ENCODE measurements around the gene C16orf74.

C16orf74 gene

GRCh38 chr16:85774136-85774535 is 23.2 kb upstream of the C16orf74 start:
- no peaks in the 10 kb centered on the region for H3K4me1 ChIP-seq (ENCODE audit: control insufficient read depth, low read length)
- no peak overlapping the region for H3K4me2 ChIP-seq (ENCODE audit: low read length)
- H3K9me3 ChIP-seq (ENCODE audit: control insufficient read depth, insufficient read depth, low read length), result no peaks in the 10 kb centered on the region
- no peak overlapping the region for H3K4me3 ChIP-seq (ENCODE audit: low read length)
- TF ChIP-seq EZH2phosphoT487 (IDR thresholded peaks at IDR 0.05; ENCODE audit: borderline replicate concordance, low read length) (no peak), CTCF (IDR thresholded peaks at IDR 0.05; ENCODE audit: low read depth, low read length, poor library complexity, severe bottlenecking) (no peak)
- H3K36me3 ChIP-seq (ENCODE audit: control insufficient read depth, low read length), result peaks cover 21% of the 10 kb centered on the region
- H3K9me2 ChIP-seq (replicated peaks; ENCODE audit: control insufficient read depth, low read length), result no peaks in the 10 kb centered on the region
- no peaks in the 10 kb centered on the region for H3K79me2 ChIP-seq (ENCODE audit: control insufficient read depth, low read length)
- no peaks in the 10 kb centered on the region for H3K27me3 ChIP-seq (ENCODE audit: control insufficient read depth, low read length)
- H4K20me1 ChIP-seq (ENCODE audit: control insufficient read depth, insufficient read depth, low read depth, low read length), result no peaks in the 10 kb centered on the region
- H3K27ac ChIP-seq (ENCODE audit: low read depth, low read length), result no peak overlapping the region
- no peaks in the 10 kb centered on the region for H3F3A ChIP-seq (ENCODE audit: control insufficient read depth, insufficient read depth)

DNA sequence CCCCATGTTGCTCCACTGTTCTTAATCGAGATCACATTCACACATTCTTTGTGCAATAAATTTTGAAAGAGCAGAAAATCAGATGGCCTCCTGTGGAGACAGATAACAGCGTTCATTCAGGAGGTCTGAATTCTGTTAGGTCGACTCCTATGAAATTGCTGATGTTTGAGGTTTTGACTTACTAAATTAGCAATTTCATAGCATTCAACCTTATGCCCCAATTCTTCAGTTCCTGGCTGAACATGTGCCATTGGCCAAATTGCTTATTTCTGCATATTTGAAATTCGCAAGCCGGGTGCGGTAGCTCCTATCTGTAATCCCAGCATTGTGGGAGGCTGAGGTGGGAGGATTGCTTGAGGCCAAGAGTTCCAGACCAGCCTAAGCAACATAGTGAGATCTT is 22.1 kb upstream of the C16orf74 start:
- no peaks in the 10 kb centered on the region for H3K4me1 ChIP-seq (ENCODE audit: control insufficient read depth, low read length)
- no peaks in the 10 kb centered on the region for H3F3A ChIP-seq (ENCODE audit: control insufficient read depth, insufficient read depth)
- H3K9me2 ChIP-seq (replicated peaks; ENCODE audit: control insufficient read depth, low read length), result no peaks in the 10 kb centered on the region
- TF ChIP-seq CTCF (IDR thresholded peaks at IDR 0.05; ENCODE audit: low read depth, low read length, poor library complexity, severe bottlenecking), result no peak
- no peak for TF ChIP-seq EZH2phosphoT487 (IDR thresholded peaks at IDR 0.05; ENCODE audit: borderline replicate concordance, low read length)
- no peaks in the 10 kb centered on the region for H3K9me3 ChIP-seq (ENCODE audit: control insufficient read depth, insufficient read depth, low read length)
- no peak overlapping the region for H3K27ac ChIP-seq (ENCODE audit: low read depth, low read length)
- H3K27me3 ChIP-seq (ENCODE audit: control insufficient read depth, low read length), result no peaks in the 10 kb centered on the region
- no peaks in the 10 kb centered on the region for H4K20me1 ChIP-seq (ENCODE audit: control insufficient read depth, insufficient read depth, low read depth, low read length)
- peaks cover 11% of the 10 kb centered on the region for H3K36me3 ChIP-seq (ENCODE audit: control insufficient read depth, low read length)
- H3K4me3 ChIP-seq (ENCODE audit: low read length), result no peak overlapping the region
- no peaks in the 10 kb centered on the region for H3K79me2 ChIP-seq (ENCODE audit: control insufficient read depth, low read length)
- no peak overlapping the region for H3K4me2 ChIP-seq (ENCODE audit: low read length)

DNA sequence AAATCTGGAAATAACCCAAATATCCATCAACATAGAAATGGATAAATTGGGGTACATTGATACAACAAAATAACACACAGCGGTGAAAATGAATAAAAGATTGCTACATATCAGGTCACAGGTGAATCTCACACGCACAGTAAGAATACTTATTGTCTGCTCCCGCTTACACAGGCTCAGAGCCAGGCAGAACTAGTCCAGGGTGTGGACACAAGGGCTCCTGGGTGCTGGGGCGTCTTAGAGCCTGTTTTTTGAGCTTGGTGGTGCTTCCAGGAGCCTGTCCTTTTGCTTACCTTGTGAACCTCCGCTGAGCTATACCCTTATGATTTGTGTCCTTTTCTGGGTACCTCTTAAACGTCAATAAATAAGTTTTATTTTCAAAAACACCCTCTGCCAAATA is 19.8 kb upstream of the C16orf74 start:
- Histone ChIP-seq H3K27ac (ENCODE audit: low read depth, low read length) (no peak overlapping the region), H3K27me3 (ENCODE audit: control insufficient read depth, low read length) (peaks cover 5% of the 10 kb centered on the region; the same call in 1 of the 2 replicates), H3K9me3 (ENCODE audit: control insufficient read depth, insufficient read depth, low read length) (no peaks in the 10 kb centered on the region), H3F3A (ENCODE audit: control insufficient read depth, insufficient read depth) (no peaks in the 10 kb centered on the region), H4K20me1 (ENCODE audit: control insufficient read depth, insufficient read depth, low read depth, low read length) (no peaks in the 10 kb centered on the region), H3K4me2 (ENCODE audit: low read length) (no peak overlapping the region), H3K36me3 (ENCODE audit: control insufficient read depth, low read length) (no peaks in the 10 kb centered on the region), H3K79me2 (ENCODE audit: control insufficient read depth, low read length) (no peaks in the 10 kb centered on the region), H3K4me1 (ENCODE audit: control insufficient read depth, low read length) (no peaks in the 10 kb centered on the region), H3K4me3 (ENCODE audit: low read length) (no peak overlapping the region), H3K9me2 (replicated peaks; ENCODE audit: control insufficient read depth, low read length) (no peaks in the 10 kb centered on the region)
- TF ChIP-seq CTCF (IDR thresholded peaks at IDR 0.05; ENCODE audit: low read depth, low read length, poor library complexity, severe bottlenecking) (no peak), EZH2phosphoT487 (IDR thresholded peaks at IDR 0.05; ENCODE audit: borderline replicate concordance, low read length) (no peak)
